ENCODE measurements around the gene RCN2.

The RCN2 gene

DNA sequence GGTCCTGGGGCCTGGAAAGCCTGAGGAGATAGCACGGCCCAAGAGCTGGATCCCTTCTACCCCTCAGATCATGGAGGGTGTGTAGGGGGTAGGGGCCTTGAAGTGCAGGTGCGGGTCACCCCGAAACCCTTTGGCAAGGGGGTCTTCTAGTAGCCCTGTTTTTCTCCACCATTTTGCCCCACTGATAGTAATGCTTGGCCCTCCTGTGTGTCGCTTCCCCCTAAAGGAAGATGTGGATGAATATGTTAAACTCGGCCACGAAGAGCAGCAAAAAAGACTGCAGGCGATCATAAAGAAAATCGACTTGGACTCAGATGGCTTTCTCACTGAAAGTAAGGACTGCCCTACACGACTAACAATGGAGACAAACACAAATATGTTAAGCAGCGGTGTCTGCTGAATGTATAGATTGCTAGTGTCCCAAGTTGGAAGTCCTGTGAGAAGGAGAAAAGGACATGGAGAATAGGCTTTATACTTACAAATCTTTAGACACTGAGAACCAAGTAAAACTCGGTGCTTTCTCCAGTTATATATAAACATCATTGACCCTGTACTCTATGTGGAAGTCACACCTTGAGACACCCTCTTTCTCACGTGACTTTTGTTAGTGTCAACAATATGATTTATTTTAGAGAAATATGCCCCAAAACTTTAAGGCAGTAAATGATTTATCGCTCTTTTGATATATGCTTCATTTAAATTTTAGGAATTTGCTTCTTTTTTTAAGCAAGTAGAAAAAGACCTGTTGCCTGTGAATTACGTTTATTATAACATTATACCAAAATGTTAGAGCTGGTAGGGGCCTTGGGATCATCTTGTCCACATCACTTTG, 802 bp downstream of the RCN2 start:
- H2AFZ ChIP-seq (ENCODE audit: low read length, unreplicated experiment) = peak overlapping the region; percentile 94
- no peaks in the 10 kb centered on the region; the same call in 1 of the 2 replicates for H3K36me3 ChIP-seq (ENCODE audit: insufficient read depth, low read length)

GRCh38 chr15:76935620-76936019, 4.1 kb downstream of the RCN2 start:
- Histone ChIP-seq H3K4me3 (ENCODE audit: low read depth, low read length) (no peak overlapping the region), H2AFZ (ENCODE audit: low read length, unreplicated experiment) (no peak overlapping the region), H3K27me3 (ENCODE audit: insufficient read depth, low read length) (no peaks in the 10 kb centered on the region), H3K36me3 (ENCODE audit: insufficient read depth, low read length) (no peaks in the 10 kb centered on the region; the same call in 1 of the 2 replicates), H3K79me2 (ENCODE audit: control insufficient read depth, insufficient read depth, low read length, unreplicated experiment) (peaks cover 13% of the 10 kb centered on the region), H3K4me1 (ENCODE audit: control insufficient read depth, insufficient read depth, low read length, unreplicated experiment) (peaks cover 9% of the 10 kb centered on the region), H3K27ac (ENCODE audit: low read depth, low read length) (no peak overlapping the region)

More for the DNA sequence above, 802 bp downstream of the RCN2 start:
- Histone ChIP-seq H3K27me3 (ENCODE audit: insufficient read depth, low read length) (no peaks in the 10 kb centered on the region), H3K4me3 (ENCODE audit: low read depth, low read length) (peak overlapping the region; percentile 94), H3K27ac (ENCODE audit: low read depth, low read length) (no peak overlapping the region), H3K79me2 (ENCODE audit: control insufficient read depth, insufficient read depth, low read length, unreplicated experiment) (peaks cover 13% of the 10 kb centered on the region), H3K4me1 (ENCODE audit: control insufficient read depth, insufficient read depth, low read length, unreplicated experiment) (peaks cover 9% of the 10 kb centered on the region)

- Histone ChIP-seq H3K4me1 (ENCODE audit: control insufficient read depth, insufficient read depth, low read length, unreplicated experiment) (peaks cover 5% of the 10 kb centered on the region), H3K36me3 (ENCODE audit: insufficient read depth, low read length) (no peaks in the 10 kb centered on the region; the same call in 1 of the 2 replicates), H3K4me3 (ENCODE audit: low read depth, low read length) (no peak overlapping the region), H3K79me2 (ENCODE audit: control insufficient read depth, insufficient read depth, low read length, unreplicated experiment) (peaks cover 13% of the 10 kb centered on the region), H3K27me3 (ENCODE audit: insufficient read depth, low read length) (no peaks in the 10 kb centered on the region), H2AFZ (ENCODE audit: low read length, unreplicated experiment) (no peak overlapping the region), H3K27ac (ENCODE audit: low read depth, low read length) (no peak overlapping the region)
Observed at GRCh38 chr15:76936671-76937070, 5.1 kb downstream of the RCN2 start.

GRCh38 chr15:76938752-76939151, 7.2 kb downstream of the RCN2 start:
- Histone ChIP-seq H3K27ac (ENCODE audit: low read depth, low read length) (no peak overlapping the region), H3K27me3 (ENCODE audit: insufficient read depth, low read length) (no peaks in the 10 kb centered on the region), H3K79me2 (ENCODE audit: control insufficient read depth, insufficient read depth, low read length, unreplicated experiment) (no peaks in the 10 kb centered on the region), H3K36me3 (ENCODE audit: insufficient read depth, low read length) (no peaks in the 10 kb centered on the region; the same call in 1 of the 2 replicates), H3K4me1 (ENCODE audit: control insufficient read depth, insufficient read depth, low read length, unreplicated experiment) (no peaks in the 10 kb centered on the region), H3K4me3 (ENCODE audit: low read depth, low read length) (no peak overlapping the region), H2AFZ (ENCODE audit: low read length, unreplicated experiment) (no peak overlapping the region)

- H3K4me1 ChIP-seq (ENCODE audit: control insufficient read depth, insufficient read depth, low read length, unreplicated experiment) = no peaks in the 10 kb centered on the region
- H3K79me2 ChIP-seq (ENCODE audit: control insufficient read depth, insufficient read depth, low read length, unreplicated experiment) = no peaks in the 10 kb centered on the region
- H3K4me3 ChIP-seq (ENCODE audit: low read depth, low read length) = no peak overlapping the region
- H3K36me3 ChIP-seq (ENCODE audit: insufficient read depth, low read length) = no peaks in the 10 kb centered on the region; the same call in none of the 2 replicates
- no peak overlapping the region for H3K27ac ChIP-seq (ENCODE audit: low read depth, low read length)
- no peak overlapping the region for H2AFZ ChIP-seq (ENCODE audit: low read length, unreplicated experiment)
- no peaks in the 10 kb centered on the region for H3K27me3 ChIP-seq (ENCODE audit: insufficient read depth, low read length)
Observed at GRCh38 chr15:76939715-76940114, 8.2 kb downstream of the RCN2 start.

DNA sequence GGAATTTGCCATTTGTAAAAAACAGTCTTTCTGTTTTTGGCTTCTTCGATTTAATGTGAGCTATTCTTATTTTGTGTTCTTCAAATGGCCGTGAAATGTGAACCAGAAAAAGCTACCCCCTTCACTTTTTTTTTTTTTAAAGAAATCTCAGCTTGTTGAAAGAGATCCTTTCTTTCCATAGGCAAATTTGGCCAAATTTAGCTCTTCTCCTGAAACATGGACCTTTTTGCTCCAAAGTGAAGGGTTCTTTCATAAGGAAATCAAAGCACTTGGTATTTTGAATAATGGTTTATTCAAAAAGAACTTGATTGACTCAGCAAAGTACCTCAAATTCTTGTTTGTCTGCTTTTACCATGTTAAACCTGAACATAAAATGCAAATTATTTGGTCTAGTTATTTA, 10.1 kb downstream of the RCN2 start:
- no peak overlapping the region for H3K27ac ChIP-seq (ENCODE audit: low read depth, low read length)
- no peaks in the 10 kb centered on the region for H3K4me1 ChIP-seq (ENCODE audit: control insufficient read depth, insufficient read depth, low read length, unreplicated experiment)
- no peak overlapping the region for H3K4me3 ChIP-seq (ENCODE audit: low read depth, low read length)
- no peaks in the 10 kb centered on the region for H3K27me3 ChIP-seq (ENCODE audit: insufficient read depth, low read length)
- no peaks in the 10 kb centered on the region for H3K79me2 ChIP-seq (ENCODE audit: control insufficient read depth, insufficient read depth, low read length, unreplicated experiment)
- H3K36me3 ChIP-seq (ENCODE audit: insufficient read depth, low read length) = no peaks in the 10 kb centered on the region; the same call in none of the 2 replicates
- H2AFZ ChIP-seq (ENCODE audit: low read length, unreplicated experiment) = no peak overlapping the region

DNA sequence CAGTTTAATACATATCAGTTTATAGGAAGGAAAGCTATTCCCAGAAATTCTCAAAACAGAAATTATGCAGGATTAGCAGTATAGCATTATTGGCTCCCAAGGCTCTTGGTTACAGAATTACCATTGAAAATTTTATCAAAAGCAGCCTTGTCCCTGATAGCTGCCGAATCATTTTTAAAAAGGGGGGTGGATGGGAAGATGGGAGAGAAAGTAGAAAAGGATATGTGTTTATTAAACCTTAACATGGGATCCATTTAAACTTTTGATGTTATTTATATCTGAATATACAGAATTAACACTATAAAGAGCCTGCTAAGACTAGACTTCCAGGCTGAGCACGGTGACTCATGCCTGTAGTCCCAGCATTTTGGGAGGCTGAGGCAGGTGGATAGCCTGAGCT, 10.8 kb downstream of the RCN2 start:
- H3K36me3 ChIP-seq (ENCODE audit: insufficient read depth, low read length) = no peaks in the 10 kb centered on the region; the same call in none of the 2 replicates
- no peaks in the 10 kb centered on the region for H3K4me1 ChIP-seq (ENCODE audit: control insufficient read depth, insufficient read depth, low read length, unreplicated experiment)

DNA sequence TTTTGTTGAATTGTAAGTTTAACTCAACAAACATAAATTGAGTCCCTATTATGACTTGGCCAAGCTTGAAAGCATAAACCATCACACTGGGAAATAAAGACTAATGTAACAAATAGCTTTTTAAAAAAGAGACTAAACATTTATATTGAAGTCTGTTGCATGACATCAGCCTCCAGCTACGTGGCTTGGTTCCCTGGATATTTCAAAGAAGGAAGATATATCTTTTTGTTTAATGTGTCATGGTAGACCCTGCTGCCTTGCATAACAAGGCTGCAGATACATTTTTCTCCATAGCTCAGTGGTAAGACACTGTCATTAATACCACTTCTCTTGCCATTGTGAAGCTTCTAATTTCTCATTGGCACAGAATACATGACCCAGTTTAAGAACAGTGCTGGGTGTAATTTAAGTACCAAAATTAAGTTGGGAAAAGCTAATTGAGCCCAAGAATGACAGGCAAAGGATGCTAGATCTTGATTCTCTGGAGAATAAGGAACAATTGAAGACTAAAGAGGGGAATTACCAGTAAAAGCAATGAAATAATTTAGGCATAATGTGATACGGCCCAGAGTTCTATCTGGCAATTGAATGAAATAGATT, 14.0 kb downstream of the RCN2 start:
- H3K79me2 ChIP-seq (ENCODE audit: control insufficient read depth, insufficient read depth, low read length, unreplicated experiment) = no peaks in the 10 kb centered on the region

More for the DNA sequence above, 10.8 kb downstream of the RCN2 start:
- Histone ChIP-seq H3K79me2 (ENCODE audit: control insufficient read depth, insufficient read depth, low read length, unreplicated experiment) (no peaks in the 10 kb centered on the region), H3K27ac (ENCODE audit: low read depth, low read length) (no peak overlapping the region), H3K4me3 (ENCODE audit: low read depth, low read length) (no peak overlapping the region), H3K27me3 (ENCODE audit: insufficient read depth, low read length) (no peaks in the 10 kb centered on the region), H2AFZ (ENCODE audit: low read length, unreplicated experiment) (no peak overlapping the region)

DNA sequence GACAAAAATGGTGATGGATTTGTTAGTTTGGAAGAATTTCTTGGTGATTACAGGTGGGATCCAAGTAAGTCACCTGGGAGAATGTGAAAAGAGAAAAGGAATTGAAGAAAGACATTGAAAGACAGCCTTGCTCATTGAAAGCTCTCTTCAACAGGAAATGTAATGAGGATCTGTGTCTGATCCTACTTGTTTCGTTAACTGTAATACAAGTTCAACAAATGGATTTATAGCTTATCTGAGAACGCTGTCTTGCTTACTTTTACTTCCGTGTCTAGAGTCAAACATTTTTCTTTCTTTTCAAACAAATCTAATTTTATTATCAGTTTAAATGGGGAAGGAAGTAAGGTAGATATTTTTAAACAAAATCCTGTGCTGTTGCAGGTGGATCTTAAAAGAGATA, 15.9 kb downstream of the RCN2 start:
- Histone ChIP-seq H3K79me2 (ENCODE audit: control insufficient read depth, insufficient read depth, low read length, unreplicated experiment) (no peaks in the 10 kb centered on the region), H3K36me3 (ENCODE audit: insufficient read depth, low read length) (peaks cover 14% of the 10 kb centered on the region; the same call in 1 of the 2 replicates), H3K27ac (ENCODE audit: low read depth, low read length) (no peak overlapping the region), H3K4me1 (ENCODE audit: control insufficient read depth, insufficient read depth, low read length, unreplicated experiment) (no peaks in the 10 kb centered on the region), H3K27me3 (ENCODE audit: insufficient read depth, low read length) (no peaks in the 10 kb centered on the region), H3K4me3 (ENCODE audit: low read depth, low read length) (no peak overlapping the region), H2AFZ (ENCODE audit: low read length, unreplicated experiment) (no peak overlapping the region)

More for the DNA sequence above, 14.0 kb downstream of the RCN2 start:
- H3K4me1 ChIP-seq (ENCODE audit: control insufficient read depth, insufficient read depth, low read length, unreplicated experiment) = no peaks in the 10 kb centered on the region
- no peaks in the 10 kb centered on the region for H3K27me3 ChIP-seq (ENCODE audit: insufficient read depth, low read length)
- peaks cover 14% of the 10 kb centered on the region; the same call in 1 of the 2 replicates for H3K36me3 ChIP-seq (ENCODE audit: insufficient read depth, low read length)
- H2AFZ ChIP-seq (ENCODE audit: low read length, unreplicated experiment) = no peak overlapping the region
- no peak overlapping the region for H3K27ac ChIP-seq (ENCODE audit: low read depth, low read length)
- no peak overlapping the region for H3K4me3 ChIP-seq (ENCODE audit: low read depth, low read length)

DNA sequence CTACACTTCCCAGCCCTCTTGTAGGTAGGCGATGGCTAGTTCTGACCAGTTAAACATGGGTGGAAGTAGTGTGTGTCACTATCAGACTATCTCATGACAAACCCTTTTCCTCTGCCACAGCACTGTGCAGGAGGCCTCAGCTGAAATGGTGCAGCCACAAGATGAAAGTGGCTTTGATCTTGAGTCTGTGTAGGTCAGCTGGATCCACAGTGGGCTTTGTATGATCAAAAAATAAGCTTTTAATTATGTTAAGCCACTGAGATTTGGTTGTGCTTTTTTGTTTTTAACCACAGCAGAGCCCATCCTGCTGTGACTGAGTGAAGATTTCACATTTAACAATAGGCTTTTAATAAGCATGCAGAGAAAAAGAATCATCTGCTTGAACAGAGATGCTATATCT, 19.7 kb downstream of the RCN2 start:
- H3K4me1 ChIP-seq (ENCODE audit: control insufficient read depth, insufficient read depth, low read length, unreplicated experiment) = no peaks in the 10 kb centered on the region
- H3K79me2 ChIP-seq (ENCODE audit: control insufficient read depth, insufficient read depth, low read length, unreplicated experiment) = no peaks in the 10 kb centered on the region
- H3K27me3 ChIP-seq (ENCODE audit: insufficient read depth, low read length) = no peaks in the 10 kb centered on the region
- no peak overlapping the region for H3K27ac ChIP-seq (ENCODE audit: low read depth, low read length)
- H2AFZ ChIP-seq (ENCODE audit: low read length, unreplicated experiment) = no peak overlapping the region
- 0 out of 2 replicates have a peak, but pooled peaks cover 14% of the 10 kb centered on the region for H3K36me3 ChIP-seq (ENCODE audit: insufficient read depth, low read length)
- H3K4me3 ChIP-seq (ENCODE audit: low read depth, low read length) = no peak overlapping the region

Data from ACC112 (cell line).